HG02798 (cell line): Measurements from ENCODE around the gene KIAA0513.
"Not testable (repeated sequence)": the region's sequence is repeated elsewhere in the genome, so short reads cannot be mapped to it uniquely, and the experiment has no call there.

Experiments used
- ATAC-seq: cut with Tn5 transposase; IDR thresholded peaks from one replicate; pipeline ENCODE4 v1.9.1; 2021; ENCODE audit warnings: mild to moderate bottlenecking; ENCODE audit not compliant: unreplicated experiment, poor library complexity

The KIAA0513 gene

DNA sequence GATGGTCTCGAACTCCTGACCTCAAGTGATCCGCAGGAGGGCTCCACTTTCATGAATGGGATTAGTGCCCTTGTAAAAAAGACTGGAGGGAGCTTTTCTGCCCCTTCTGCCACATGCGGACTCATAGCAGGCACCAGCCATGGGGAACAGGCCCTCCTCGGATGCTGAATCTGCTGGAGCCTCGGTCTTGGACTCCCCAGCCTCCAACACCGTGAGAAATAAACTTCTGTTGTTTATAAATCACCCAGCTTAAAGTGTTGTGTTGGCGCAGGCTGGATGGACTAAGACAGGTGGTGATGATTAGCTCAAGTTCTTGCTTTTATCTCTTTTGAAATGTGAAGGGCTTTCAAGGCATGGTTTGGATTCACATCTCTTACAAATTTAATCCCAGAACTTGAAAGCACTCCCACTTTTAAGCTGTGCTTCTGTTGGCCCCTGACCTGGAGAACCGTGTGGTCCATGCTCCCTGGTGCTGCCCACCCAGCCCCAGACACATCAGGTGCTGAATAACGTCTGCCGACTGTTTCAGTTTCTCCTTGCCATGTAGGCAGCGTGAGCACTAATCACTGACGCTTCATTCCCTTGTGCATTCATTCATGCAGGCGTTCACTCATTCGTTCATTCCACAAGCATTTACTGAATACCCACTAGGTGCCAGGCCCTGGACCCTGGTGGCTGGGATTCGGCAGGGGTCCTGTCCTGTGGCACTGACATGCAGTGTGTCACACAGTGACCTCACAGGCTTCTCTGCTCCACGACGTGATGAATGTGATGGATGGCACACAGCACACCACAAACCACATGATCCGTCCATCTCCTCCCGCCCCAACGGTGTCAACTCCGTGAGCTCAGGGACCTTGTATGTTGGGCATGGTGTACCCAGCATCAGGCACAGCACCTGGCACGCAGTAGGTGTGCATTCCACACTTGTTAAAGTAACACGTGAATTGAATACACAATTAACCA, 75.8 kb downstream of the KIAA0513 start:
- ATAC-seq = no peak

DNA sequence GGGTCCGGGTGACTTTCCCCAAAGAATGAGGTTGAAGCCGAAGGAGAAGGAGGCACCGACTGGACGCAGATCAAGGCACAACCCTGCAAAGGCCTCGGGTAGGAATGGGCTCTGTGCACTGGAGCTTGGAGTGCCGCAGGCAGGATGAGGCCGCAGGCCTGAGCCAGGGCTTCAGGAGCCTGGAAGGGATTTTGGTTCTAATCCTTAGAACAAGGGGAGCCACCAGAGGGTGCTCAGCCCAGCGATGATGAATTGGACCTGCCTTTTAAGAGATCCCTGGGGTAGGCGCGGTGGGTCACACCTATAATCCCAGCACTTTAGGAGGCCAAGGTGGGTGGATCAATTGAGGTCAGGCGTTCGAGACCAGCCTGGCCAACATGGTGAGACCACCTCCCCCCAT, 76.6 kb downstream of the KIAA0513 start:
- ATAC-seq = no peak

DNA sequence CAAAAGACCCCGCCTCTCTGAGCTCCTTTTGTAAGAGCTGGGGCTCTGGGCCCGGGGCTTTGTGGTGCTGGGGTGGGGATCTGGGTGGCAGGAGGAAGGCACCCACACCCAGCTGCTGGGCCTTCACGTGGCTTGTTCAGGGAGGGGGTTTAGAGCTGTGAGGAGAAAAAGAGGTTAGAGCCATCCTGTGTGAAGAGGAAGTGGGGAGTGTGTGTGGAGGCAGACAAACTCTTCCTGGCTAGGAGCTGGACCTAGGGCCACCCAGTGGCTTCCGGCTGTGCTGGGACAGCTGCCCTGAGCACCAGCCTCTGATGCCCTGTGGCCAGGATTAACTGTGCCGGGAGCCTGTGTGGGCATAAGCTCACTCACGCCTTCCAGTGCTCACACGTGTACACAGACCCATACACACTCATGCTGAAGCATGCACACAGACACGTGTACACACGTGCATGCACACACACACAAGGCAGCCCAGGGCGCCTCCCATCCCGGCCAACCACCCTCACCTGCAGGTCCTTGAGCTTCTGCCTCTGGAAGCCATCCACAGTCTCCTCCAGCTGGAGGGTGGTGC, 77.3 kb downstream of the KIAA0513 start:
- no peak for ATAC-seq

DNA sequence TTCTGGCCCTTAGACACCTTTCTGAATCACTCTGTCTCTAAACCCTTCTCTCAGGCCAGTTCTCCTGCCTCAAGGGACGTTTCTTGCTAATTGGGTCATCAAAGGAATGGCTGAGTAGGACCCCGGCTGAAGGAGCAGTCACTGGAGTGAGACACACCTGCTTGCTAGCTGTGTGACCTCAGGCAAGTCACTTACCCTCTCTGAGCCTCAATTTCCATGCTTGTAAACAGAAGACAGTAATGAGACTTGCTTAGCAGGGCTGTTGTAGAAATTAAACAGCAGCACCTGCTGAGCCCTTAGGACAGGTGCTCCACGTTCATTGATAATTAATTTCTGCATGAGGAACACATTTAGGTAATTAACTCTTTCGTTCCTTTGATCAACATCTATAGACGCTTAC, 77.9 kb downstream of the KIAA0513 start:
- no peak for ATAC-seq

DNA sequence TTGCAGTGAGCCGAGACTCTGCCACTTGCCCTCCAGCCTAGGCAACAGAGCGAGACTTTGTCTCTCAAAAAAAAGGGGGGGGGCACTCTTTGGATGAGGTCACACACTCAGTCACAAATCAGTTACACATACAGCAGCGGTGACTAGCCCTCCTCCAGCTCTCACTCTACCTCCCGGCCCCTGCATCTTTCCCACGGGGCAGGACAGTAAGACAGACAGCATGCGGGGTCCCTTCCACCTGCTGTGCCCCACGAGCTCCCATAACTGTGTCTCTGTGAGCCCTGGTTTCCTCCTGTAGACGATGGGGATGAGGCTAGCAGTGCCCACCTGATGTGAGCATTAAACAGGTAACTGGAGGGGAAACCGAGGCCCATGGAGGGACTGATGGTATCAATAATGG, 79.5 kb downstream of the KIAA0513 start:
- ATAC-seq = no peak

DNA sequence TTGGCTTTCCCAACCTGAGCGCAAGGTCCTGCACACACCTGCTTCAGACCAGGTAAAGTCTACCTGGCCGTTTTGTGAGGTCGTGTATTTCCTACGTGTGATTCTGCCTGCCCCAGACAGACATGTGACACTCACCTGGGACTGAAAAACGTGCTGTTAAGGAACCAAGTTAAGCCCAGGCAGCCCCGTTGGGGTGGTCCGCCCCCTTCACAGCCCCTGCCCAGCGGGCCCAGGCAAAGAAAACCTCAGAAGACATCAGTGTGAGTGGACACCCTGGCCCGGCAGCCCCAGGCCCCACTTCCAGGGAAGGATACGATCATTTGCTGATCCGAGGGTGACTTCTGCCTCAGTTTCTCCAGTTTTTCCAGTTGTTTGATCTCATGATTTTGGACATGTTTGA, 79.9 kb downstream of the KIAA0513 start:
- no peak for ATAC-seq

DNA sequence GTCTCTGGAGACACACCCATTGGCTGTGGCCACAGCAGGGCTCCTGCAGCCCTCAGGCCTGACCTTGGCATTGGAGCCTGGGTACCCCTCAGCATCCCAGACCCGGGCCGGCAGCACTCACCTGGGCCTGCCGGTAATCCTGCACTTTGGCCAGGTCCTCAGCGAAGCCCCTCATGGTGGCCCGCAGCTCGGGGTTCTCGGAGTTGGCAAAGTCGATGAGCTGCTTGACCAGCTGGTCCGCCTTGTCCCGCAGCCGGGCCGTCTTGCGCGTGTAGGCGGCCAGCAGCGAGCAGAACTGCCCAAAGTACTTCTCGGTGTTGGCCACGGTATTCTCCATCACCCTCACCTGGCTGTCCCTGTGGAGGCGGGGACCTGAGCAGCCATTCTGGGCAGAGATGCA, 82.5 kb downstream of the KIAA0513 start:
- no peak for ATAC-seq

DNA sequence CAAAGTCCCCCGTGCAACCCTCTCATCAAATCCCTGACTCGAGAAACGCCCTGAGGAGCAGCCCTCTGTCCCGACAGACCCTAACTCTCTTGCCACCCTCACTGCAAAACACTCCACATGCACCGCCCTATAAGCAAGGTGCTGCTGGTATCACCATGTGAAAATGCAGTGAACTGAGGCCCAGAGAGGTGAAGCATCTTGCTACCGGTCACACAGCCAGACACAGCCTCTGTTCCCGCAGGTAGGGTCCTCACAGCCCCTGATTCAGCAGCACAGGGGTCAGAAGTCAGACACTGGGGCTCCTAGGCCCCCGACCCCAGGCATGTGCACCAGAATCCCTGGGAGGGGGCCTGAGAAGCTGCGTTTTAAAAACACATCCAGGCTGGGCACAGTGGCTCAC, 83.6 kb downstream of the KIAA0513 start:
- ATAC-seq = no peak

DNA sequence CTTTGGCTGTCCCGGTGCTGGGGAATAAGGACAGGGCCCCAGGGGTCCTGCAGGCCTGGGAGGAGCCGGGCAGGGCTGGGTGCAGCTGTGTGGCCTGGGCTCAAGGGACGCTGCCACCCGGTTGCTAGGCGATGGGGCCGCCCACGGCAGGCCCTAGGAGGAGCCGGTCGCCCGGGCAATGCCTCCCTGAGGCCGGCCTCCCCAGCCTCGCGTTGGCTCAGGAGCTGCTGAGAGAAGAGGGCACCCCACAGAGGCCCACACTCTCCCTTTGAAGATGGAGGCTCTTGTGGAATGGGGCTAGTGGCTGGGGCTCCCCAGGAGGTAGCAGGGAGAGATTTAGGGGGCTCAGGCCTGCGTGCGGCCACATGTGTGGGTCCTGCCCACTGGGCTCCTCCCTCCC, 84.8 kb downstream of the KIAA0513 start, which contains the start of gene CIBAR2:
Gene CIBAR2, minus strand, starts transcription at position 109 of the 400 bp plus-strand sequence. CDS start 120 bp downstream, outside the sequence.
- no peak for ATAC-seq

DNA sequence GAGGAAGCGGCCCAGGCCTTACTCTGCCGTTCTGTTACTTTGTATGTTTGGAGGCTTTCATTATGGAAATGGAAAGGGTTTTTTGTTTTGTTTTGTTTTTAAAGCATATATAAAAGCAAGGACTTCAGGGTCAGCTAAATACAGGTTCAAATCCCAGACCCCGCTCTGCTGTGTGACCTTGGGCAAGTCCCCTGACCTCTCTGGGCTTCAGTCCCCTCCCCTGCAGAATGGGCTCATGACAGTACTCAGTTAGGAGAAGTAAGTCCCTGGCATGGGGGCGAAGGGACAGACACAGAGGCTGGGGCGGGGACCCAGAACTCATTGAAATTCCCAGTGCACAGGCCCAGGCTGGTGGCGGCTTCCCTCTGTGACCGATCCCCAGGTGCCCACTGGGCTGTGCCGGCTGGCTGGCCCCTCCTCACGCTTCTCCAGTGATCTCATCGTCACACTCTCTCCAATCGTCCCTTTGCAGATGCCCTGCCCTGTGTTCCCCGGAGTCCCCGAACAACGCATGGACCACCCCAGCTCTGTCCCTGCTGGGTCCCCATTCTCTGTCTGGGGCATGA, 85.7 kb downstream of the KIAA0513 start:
- ATAC-seq = no peak

DNA sequence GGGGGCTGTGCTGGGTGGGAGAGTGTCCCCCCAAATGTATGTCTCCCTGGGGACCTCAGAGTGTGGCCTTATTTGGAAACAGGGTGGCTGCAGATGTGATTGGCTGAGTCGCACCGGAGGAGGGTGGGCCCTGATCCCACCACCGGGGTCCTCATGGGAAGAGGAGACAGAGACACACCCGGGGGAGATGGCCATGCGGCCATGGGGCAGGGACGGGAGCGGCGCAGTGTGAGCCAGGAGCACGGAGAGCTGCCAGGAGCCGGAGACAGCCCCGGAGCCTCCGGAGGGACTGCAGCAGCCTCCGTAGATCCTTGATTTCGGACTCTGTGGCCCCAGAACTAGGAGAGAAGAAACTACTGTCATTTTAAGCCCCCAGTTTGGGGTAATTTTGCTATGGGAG, 86.3 kb downstream of the KIAA0513 start:
- no peak for ATAC-seq

DNA sequence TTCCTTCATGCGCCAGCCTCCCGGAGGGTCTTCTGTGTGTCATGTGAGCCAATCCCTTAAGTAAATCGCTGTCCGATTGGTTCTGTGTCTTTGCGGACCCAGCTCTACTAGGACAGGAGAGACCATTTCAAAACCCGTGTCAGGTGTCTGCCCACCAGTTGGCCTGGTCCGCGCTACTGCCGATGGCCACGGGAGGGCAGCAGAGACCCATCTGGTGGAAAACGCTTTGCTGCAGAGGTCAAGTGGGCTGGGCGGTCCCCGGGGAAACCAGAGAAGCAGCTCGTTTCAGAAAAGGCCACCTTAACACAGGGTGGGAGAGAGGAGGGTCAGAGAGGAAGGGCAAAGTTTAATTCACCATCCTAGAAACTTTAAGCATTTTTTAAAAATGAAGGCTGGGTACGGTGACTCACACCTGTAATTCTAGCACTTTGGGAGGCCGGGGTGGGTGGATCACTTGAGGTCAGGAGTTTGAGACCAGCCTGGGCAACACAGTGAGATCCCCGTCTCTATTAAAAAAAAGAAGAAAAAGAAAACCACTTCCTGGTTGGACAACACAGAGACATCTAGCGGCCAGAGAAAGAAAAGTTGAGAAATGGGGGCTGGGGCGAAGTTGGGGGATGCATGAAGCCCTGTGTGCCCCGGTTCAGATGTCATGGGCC, 87.4 kb downstream of the KIAA0513 start:
- ATAC-seq = peak; percentile 74

DNA sequence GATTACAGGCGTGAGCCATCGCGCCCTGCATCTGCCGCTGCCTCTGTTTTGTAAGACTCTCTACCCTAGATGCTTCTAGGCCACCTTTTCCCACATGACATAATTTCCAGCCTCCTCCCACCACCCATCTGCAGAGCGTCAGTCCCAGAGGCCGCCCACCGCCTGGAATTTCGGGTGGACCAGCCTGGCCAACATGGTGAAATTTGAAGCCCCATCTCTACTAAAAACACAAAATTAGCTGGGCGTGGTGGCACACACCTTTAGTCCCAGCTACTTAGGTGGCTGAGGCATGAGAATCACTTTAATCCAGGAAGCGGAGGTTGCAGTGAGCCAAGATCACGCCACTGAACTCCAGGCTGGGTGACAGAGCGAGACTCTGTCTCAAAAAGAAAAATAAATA, 89.8 kb downstream of the KIAA0513 start:
- no peak for ATAC-seq

DNA sequence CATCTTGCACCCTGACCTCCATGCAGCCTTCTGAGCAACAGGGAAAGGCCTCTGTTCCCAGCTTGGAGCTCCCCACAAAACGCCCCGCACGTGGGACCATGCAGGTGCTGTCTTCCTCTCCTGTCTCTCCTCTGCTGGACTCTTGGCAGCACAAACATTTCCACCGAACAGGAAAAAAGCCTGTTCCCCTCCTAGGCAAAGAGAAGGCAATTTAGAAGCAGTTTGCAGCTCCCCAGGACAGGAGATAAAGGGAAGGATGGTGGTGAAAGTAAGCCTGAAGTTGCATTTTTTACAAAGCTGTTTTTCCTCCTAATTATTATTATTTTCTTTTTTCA, 92.4 kb downstream of the KIAA0513 start:
- ATAC-seq = no peak

DNA sequence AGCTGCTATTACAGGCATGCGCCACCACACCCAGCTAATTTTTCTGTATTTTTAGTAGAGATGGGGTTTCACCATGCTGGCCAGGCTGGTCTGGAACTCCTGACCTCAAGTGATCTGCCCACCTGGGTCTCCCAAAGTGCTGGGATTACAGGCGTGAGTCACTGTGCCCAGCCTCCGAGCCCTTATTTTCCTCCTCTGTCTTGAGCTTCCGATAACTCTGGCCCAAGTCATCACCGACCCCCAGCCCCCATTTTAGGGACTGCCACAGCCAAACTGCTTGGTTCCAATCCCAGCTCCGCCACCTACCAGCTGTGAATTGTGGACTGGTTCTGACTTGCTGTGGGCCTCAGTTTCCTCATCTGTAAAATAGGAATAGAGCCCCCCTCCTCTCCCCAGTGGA, 95.8 kb downstream of the KIAA0513 start:
- ATAC-seq = not testable (repeated sequence)

DNA sequence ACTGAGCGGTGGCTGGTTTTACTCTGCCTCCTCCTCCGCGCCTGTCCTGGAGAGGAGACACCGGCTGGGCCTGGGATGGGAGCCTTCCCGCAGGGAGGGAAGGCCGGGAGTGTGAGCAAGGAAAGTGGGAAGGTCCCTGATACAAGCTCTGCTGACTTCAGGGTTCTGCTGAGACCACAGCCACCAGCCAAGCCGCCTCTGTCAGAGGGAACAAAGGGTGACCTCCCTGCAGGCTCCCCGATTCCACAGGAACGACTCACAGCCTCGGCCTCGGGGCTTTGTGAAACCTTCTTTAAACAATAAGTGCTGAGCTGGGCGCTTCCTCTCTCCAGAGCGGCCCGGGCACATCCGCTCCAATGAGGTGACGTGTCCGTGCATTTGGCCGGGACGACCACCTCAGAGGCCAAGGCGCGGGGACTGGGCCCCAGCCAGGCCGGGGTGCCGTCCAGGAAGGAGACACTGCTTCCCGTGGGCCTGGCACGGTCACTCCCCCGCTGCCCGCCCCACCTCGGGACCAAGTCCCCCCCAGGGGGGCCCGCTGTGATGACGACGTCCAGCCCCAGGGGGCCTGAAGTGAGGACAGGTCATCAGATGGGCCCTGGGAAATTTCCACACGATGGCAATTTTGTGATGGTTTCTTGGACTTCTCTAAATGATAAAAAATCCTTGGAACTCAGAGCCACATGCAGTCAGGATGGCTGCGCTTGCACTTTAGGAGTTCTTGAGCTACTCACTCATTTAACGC, 96.5 kb downstream of the KIAA0513 start:
- no peak for ATAC-seq

DNA sequence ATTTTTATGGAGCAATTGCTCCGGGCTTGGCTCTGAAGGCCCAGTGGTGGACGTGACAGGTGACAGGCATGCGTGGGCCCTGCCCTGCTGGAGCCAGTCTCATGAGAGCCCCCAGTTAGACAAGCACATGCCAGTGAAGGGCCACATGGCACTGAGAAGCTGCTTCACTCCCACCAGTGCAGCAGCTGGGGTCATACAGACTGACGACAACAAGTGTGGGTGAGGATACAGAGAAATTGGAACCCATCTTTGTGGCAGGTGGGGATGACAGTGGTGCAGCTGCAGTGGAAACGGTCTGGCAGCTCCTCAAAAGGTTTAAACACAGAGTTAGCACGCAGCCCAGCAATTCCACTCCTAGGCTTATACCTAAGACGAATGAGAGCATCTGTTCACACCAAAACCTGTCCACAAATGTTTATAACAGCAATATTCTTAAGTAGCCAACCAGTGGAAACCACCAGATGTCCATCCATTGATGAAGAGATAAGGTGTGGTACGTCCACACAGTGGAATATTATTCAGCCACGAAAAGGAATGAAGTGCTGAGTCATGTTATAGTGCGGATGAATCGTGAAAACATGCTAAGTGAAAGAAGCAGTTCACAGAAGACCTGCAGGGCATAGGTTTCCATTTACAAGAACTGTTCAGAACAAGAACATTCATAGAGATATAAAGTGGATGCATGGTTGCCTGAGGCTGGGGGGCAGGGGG, 97.2 kb downstream of the KIAA0513 start:
- no peak for ATAC-seq

DNA sequence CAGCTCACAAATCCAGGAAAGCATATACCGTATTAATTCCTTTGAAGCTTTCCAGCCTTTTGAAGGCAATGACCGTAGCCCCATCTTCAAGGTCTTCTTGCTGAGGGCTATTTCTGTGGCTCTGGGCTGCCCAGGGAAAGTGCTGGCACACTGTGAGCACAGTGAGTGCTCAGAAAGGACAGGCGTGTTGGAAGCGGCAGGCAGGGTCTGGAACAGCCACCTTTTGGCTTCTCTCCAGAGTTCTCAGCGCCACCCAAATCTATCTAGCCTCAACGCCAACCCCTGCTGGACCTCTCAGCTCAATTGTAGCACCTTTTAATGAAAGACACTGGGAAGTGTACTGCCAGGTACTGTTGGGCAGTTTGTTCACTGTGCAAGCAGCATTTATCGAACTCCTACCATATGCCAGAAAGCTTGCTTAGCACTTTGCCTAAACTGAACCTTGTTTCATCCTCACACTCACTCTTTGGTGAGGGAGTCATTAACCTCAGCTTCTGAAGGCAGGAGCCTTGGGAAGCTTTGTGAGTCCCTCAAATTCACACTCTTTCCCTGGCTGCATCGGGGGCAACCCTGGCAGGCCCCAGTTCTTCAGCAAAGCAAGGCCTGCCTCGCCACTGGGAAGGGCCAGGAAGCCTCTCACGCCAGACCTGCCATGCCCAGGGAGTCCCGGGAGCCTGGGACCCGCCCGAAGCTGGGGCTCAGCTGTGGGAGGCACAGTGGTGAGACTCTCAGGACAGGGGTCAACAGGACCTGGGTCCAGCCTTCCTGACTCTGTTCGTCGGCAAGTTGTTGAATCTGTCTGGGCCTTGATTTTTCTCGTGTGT, 98.2 kb downstream of the KIAA0513 start:
- no peak for ATAC-seq

DNA sequence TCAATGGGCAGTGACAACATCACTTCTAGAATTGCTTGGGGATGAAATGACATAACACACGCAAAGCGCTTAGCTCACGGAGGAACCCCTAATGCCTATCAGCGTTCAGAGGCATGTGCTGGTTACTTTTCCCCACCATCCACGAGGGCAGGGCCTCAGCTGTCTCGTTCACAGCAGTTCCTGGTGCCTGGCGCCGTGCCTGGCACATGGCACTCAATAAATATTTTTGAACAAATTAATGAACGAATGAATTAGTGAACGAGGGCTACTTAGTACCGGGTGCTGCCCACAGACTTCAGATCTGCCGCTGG, 98.8 kb downstream of the KIAA0513 start:
- no peak for ATAC-seq
